Limb (tissue), 2 donors: ENCODE data around the gene SLC6A3.
"Not testable (repeated sequence)": the region's sequence is repeated elsewhere in the genome, so short reads cannot be mapped to it uniquely, and the experiment has no call there.

Experiments
- DNase-seq, 2 donors: peaks; one replicate each; pipeline ENCODE4 v3.0.0-alpha.2; 2016; ENCODE audit errors: extremely low spot score in 2 of 2

SLC6A3 gene

DNA sequence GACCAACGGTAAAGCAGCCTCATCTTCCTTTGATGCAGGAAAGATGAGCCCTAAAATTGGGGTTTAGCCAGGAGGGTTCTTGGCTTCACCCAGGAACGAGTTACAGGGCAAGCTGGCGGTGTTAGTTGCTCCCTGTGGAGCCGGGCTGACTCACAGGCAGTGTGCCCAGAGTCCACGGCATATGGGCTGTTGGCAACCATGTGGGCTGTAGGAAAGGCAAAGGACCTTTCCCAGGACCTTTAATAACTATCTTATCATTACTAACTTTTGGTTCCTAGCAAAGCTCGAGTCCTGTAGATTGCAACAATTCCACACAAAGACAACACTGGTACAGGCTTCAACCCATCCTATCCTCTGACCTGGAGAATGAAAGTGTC, 70.6 kb downstream of the SLC6A3 start:
- no peak for DNase-seq

DNA sequence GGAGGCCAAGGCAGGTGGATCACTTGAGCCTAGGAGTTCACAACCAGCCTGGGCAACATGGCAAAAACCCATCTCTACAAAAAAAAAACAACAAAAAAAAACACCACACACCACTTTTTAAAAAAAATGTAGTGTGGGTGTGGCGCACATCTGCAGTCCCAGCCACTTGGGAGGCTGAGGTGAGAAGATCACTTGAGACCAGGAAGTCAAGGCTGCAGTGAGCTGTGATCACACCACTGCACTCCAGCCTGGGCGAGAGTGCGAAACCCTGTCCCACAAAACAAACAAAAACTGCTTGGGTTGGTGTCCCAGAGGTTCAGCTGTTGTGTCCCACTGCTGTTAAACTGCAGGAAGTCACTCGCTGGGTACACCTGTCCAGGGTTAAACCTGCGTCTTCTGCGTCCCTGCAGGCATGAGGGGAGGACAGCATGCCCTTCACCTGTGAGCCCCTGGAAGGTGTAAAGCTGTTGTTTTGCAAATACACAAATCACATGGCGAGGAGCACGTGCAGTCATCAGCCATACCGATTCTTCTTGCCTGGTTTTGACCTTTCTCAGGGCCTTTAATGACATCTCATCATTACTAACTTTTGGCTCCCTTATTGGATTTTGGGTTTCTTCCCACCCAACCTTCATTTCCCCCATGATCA, 71.1 kb downstream of the SLC6A3 start:
- no peak for DNase-seq

DNA sequence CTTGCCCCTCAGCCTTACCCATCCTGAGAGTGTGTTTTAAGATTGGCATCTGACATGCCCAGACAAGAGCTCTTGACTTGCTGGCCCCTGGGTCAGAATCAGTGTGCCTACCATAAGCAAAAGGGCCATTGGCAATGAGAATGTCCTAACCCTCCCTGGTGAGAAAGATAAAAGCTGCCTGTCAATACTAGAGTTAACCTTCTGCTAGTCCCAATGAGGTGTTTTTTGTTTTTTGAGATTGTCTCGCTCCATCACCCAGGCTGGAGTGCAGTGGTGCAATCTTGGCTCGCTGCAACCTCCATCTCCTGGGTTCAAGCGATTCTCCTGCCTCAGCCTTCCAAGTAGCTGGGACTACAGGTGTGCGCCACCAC, 73.3 kb downstream of the SLC6A3 start:
- DNase-seq, result not testable (repeated sequence)

DNA sequence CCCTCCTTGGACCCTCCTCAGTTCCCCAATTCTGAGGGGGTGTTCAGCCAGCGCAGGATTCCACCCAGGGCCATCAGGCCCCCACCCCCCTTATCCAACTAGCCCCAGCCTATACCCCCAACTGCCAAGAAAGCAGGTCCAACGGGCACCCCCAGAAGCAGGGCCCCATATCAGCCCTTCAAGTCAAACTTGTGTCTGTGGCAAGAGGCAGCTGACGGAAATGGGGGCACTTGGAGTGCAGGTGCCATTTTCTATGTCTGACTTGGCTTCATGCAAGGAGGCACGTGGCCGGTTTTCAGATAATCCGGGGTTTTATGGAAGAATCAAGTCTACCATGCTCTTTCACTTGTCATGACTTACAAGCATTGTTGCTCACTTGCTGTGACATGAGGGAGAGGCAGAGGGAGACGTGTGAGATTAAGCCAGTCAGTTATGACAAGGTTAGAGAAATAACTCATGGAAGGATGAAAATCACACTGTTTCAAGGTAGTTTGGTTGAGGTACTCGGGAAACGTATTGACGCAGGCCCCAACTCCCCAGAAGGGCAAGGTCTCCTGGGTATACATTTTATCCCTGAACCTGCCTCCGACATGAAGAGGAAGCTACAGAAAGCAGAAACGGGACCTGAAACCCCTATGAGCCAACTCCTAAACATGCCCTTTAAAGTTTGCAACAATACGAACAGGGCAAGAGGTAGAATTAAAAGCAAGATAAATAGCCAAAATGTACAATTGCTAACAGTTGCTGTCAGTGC, 73.8 kb downstream of the SLC6A3 start:
- no peak for DNase-seq

DNA sequence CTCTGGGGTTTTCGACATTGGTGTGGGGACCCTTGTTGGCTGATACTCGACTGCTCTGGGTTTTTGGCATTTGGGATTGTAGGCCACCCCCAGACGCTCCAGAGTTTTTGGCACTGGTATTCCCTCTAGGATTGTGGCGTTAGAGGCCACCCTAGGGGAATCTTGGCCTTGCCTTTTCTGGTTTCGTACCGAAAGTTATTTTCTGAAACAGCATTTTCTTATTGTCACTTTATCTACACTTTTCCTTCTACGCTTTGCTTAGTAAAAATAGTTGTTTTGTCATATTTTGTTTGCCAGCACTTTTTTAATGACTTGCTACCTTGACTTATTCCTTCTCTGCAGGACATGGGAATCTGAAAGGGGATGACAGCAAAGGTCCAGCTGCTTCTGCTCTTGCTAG, 75.2 kb downstream of the SLC6A3 start:
- DNase-seq, result no peak

DNA sequence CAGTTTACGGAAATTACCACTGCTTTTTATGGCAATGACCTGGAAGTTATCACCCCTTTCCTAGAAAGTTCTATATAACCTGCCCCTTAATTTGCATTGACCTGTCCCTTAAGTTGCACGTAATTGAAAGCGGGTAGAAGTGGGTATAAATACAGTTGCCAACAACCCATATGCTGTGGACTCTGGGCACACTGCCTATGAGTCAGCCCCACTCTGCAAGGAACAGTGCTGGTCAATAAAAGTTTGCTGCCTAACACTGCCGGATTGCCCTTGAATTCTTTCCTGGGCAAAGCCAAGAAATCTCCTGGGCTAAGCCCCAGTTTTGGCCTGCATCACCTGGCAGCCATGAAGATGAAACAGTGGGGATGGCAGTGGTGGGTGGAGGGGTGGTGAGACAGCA, 76.5 kb downstream of the SLC6A3 start:
- no peak for DNase-seq

DNA sequence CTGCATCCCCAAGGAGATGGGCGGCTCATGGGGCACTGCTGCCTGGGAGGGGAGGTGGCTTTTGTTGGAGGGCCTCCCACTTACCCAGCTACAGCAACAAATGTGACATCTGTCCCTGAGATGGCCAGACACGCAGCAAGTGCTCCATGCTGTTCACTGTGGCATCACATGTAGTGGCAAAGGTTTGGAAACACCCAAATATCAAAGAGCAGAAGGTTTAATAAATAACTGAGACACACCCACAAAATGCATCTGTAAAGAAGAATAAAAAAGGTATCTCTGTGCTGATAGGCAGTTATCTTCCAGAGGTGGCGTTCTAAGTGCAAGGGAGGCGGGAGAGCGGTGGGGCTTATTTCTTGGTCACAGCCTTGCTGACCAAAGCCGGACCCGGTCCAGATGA, 77.0 kb downstream of the SLC6A3 start:
- DNase-seq, result no peak

DNA sequence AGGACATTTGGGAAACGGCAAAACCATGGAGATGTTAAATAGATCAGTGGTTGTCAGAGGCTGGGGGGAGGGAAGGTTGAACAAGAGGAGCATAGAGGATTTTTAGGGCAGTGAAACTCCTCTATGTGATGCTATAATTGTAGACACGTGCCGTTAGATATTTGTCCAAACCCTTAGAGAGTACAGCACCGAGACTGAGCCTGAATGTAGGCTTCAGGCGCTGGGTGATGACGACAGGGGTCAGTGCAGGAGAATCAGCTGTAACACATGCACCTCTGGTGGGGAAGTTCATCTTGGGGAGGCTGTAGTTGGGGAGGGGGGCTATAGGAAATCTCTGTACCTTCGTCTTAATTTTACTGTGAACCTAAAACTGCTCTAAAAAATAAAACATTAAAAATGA, 78.1 kb downstream of the SLC6A3 start:
- no peak for DNase-seq

DNA sequence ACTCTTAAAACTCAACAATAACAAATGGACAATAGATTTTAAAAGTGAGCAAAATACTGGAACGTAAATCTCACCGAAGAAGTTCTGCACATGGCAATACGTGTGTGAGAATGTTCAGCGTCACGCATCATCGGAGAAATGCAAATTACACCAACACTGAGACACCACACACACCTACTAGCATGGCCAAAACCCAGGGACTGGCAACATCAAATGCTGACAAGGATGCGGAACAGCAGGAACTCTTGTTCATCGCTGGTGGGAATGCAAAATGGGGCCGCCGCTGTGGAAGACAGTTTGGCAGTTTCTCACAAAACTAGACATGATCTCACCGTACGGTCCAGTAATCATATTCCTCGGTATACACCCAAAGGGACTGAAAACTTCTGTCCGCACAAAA, 78.7 kb downstream of the SLC6A3 start:
- no peak for DNase-seq

DNA sequence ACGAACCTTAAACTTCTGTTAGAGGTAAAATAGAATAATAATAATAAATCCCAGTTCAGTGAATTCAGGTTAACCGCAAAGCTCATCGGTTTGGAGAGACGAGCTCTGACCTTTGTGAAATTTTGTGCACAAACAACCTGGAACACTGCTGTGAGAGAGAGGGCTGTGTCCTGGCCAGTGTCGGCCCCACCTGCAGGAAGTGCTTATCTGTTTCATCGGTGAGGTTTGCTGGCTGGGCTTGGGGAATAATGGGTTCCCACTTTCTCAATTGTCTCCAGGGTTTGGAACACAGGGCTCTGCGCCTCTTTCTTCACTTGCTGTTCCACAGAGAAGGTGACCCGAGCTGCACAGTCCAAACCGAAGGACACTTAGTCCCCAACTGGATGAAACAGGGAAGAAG, 81.0 kb downstream of the SLC6A3 start:
- no peak for DNase-seq

DNA sequence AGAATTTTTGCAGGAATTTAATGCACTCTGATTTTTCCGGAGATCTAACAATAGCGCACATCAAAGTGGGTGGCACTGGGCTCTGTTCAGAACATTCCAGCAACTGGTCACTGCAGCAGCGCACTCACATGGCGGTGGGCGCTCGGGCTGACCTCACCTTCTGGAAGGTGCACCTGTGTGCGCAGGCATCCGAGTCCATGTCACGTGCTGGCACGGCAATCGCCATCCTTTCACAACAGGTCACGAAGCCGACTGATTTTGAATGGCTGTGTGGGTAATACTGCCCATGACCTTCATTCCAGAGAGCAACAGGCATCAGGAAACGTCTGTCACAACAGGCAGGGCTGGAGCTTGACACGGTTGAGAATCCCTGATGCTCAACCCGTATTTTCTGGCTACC, 81.7 kb downstream of the SLC6A3 start:
- DNase-seq, result no peak

DNA sequence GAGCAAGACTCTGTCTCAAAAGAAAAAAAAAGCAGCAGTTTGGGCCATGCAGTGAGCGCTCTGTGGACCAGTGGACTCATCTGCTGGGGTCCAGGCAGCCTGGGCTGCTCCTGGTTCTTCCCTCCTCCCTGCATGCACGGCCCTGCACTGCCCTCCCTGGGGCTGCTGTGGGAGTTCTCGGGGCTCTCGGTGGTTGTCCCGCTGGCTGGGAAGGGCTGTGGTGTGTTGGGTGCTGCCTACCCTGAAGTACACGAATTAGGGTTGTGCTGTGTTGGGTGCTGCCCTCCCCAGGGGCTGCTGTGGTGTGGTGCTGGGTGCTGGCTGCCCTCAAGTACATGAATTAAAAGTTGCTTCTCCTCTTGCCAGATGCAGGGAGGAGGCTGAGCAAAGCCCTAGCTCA, 82.1 kb downstream of the SLC6A3 start:
- no peak for DNase-seq

DNA sequence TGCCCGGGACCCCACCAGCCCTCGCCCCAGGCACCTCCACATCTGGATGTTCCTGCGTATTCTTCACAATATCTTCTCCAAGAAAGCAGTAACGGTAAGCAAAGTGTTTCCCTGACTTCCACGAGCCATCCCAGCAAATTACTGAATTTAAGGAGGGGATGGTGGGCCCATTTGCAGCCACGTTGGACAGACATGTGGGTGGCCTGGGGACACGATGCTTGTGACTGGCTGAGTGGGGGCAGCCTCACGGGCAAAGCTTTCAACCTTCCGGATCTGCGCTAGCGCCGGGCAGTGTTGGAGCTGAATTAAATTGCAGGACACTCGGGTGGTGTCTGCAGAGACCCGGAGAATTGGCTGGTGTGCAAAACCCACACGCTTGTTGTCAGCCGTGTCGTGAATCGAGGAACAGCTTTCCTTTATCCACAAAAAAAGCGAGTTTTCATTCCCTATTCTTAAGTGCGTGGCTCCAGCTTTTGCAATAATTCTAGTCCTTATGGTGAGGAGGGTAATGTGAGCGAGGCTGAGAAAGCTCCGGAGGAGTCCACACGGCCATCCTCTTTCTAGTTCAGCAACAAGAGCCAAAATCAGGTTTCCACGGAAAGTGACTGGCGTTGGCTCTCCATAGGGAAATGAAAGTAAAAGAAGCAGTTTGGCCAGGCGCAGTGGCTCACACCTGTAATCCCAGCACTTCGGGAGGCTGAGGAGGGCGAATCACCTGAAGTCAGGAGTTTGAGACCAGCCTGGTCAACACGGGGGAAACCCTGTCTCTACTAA, 82.8 kb downstream of the SLC6A3 start:
- DNase-seq, result no peak

DNA sequence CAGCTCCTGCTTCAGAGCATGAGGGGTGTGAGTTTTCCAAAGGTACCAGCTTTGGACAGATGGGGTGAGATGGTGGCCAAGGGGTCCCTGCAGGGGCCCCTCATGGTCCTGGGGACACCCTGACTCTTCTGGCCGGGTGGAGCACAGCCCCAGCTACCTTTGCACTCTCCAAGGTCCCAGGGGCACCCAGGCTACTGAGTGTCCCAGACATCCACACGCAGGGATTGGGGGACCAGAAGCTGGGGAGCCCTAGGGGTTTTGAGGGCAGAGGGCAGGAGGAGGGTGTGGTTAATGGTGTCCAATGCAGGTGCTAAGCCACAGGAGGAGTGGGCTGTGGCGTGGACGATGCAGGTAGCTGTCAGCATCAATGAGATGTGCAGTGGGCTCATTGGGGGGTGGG, 84.4 kb downstream of the SLC6A3 start:
- no peak for DNase-seq

DNA sequence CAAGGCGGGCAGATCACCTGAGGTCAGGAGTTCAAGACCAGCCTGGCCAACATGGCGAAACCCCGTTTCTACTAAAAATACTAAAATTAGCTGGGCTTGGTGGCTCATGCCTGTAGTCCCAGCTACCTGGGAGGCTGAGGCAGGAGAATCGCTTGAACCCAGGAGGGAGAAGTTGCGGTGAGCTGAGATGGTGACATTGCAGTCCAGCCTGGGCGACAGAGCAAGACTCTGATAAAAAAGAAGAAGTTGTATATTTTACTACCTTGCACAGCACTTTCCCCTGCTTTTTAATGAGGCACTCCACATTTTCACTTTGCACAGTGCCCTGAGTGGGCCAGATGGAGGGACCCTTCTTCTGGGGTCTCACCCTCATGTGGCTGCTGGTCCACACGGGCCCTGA, 84.9 kb downstream of the SLC6A3 start:
- DNase-seq, result not testable (repeated sequence)

DNA sequence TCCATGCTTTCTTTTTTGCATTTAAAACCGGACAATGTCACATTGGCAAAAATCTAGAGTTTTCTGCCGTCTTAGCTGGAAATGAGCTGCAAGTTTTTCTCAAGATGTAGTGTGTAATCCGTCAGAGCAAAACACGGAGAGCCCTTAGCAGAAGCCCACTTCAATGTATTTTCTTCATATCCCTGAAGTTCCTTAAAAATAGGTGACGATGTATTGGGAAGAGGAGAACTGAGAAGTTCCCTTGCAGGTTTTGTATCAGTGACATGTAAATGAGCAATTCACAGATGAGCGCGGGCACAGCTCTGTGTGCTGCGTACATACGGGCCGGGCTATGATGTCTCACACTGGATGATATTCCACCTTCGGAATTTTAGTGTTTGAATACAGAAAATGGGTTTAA, 85.5 kb downstream of the SLC6A3 start:
- no peak for DNase-seq

DNA sequence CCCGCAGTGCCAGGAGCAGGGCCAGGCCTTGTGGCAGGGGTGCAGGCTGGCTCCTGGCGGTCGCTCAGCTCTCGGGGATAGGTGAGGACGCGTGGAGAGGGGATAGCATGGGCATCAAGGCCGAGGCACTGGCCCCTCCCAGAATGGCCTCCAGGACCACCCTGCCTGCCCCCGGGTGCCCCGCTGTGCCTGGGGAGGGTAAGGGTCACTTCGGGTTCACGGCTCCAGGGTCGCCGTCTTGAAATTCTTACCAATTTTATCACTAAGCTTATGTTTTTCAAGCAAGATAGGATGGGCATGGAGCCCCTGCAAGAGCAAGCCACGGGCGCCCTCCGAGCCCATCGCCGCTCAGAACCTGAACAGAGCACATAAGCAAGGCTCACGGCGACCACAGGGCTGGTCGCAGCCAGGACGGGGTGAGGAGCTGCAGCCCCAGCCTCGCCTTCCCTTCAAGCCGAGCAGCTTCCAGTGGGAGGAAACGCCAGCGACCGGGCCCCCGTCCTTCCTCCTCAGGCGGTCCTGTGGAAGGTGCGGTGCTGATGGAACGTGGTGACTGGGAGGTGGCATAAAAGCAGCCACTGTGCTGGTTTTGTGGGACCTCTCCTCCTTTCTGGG, 86.1 kb downstream of the SLC6A3 start:
- no peak for DNase-seq

DNA sequence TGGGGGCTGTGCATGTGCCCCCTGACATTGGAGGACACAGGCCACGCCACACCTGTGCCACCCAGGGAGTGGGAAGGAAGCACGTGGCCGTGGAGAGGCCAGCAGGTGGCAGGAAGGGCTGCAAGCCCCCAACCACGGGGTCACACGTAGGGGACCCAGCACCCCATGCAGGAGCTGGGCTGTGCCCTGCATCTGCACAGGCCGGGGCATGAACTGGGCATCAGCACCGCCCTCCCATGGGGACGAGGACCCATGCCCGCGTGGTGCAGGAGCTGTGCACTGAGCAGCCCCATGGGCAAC, 86.6 kb downstream of the SLC6A3 start:
- DNase-seq, result no peak

DNA sequence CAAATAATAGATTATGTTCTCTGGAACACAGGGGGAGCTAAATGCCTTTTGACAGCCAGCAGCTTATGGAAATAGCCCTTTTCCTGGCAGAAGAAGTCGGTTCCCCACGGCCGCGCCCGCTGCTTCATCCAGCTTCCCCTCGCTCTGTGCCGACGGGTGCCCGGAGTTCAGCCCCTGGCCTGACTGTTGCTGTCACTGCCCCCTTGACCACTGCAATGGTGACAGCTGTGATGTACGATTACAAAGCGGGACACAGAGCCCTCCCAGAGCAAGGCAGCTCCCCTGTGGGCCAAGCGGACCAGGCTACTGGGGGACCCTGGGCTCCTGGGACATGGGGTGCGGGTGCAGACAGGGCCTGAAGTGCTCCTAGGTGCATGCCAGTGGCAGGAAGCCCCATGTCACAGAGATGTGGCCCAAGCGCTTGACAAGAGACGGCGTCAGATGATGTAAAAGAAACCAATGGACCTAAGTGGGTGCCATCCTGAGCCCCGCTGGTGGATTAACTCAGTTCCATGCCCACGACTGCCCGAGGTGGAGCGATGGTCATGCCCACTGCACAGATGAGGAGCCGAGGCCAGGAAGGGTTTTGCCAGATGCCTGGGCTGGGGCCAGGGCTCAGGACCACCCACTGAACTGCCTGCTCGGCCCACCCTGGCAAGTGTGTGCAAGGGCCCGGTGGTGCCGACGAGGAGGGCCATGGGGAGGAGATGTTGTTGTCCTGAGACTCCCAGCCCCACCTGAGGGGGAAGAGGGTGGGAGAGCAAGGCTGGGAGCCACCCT, 87.1 kb downstream of the SLC6A3 start:
- no peak for DNase-seq

DNA sequence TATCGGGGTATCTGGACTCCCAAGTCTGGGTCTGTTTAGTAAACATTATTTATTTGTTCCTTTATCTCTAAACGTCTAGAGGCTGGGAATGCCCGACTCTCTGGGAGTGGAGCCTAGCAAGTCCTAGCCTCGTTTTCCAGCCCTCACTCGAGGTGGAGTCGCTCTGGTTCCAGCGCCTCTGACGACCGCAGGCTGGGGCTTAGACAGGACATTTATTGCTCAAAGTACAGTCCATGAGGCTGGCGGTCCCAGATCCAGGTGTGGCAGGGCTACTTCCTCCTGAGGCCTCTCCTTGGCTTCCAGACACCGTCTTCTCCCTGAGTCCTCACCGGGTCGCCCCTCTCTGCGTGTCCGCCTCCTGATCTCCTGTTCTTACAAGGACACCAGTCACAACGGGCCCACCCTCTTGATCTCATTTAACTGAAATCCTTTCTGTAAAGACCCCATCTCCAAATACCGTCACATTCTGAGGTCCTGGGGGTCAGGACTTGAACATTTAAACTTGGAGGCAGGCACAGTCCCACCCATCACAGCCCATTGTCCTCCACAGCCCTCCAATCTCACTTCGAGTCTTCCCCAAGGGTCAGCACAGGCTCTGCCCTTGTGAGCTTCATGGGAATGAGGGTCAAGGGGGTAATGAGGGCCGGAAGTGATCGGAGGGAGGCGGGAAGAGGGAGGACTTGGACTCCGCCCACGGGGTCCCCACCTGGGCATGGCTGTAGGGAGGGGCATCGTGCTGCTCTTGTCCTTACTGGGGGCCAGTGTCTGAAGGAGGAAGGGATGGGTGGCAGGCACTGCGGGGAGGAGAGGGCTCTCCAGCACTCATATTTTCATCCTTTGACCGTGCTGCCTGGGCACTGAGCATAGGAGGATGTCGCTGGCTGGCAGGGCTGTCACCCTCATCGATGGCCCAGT, 88.1 kb downstream of the SLC6A3 start:
- no peak for DNase-seq

DNA sequence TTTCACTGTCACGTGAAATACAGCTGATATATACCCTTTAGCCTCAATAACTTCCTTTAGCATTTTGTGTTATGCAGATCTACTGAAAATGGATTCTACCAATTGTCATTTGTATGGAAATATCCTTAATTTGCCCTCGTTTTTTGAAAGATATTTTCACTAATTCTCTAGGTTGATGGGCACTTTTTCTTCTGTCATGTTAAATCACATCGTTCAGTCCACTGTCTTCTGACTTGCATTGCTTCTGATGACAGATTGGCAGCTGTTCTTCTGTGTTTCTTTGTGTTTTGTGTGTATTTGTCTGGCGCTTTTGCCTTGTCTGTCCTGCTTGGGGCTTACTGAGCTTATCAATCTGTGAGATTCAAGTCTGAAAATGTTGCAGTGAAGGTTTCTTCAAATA, 90.7 kb downstream of the SLC6A3 start:
- DNase-seq, result no peak
